Measurements from ENCODE around the gene ANKRD28.

DNA sequence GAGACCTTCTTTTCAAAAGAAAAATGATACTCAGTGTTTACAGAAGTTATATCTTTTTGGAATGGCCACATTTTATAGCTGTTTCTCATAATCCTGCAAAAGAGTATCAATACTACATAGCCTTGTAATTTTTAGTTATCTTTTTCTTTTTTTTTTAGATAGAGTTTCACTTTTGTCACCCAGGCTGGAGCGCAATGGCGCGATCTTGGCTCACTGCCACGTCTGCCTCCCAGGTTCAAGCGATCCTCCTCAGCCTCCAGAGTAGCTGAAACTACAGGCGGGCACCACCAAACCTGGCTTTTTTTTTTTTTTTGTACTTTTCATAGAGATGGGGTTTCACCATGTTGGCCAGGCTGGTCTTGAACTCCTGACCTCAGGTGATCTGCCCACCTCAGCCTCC lies 53.6 kb downstream of the ANKRD28 start:
- no peak for TF ChIP-seq POLR2A (IDR thresholded peaks at IDR 0.05)
- TF ChIP-seq CTCF (IDR thresholded peaks at IDR 0.05): no peak

Measured in uterus (tissue), 2 donors.